Breast epithelium (tissue), 3 donors: Measurements from ENCODE around the gene WSB1.

Experiments
- CTCF ChIP-seq, 3 donors: fragments of 450-650 bp; IDR thresholded peaks; one replicate each; pipeline ENCODE4 v1.5.1; 2016 to 2017; ENCODE audit warnings: antibody characterized with exemption in 3 of 3, mild to moderate bottlenecking in 3 of 3, moderate library complexity in 3 of 3
- POLR2A ChIP-seq: fragments of 450-650 bp; IDR thresholded peaks from one replicate; pipeline ENCODE4 v1.6.1; 2016; ENCODE audit warnings: antibody characterized with exemption, mild to moderate bottlenecking, moderate library complexity

DNA sequence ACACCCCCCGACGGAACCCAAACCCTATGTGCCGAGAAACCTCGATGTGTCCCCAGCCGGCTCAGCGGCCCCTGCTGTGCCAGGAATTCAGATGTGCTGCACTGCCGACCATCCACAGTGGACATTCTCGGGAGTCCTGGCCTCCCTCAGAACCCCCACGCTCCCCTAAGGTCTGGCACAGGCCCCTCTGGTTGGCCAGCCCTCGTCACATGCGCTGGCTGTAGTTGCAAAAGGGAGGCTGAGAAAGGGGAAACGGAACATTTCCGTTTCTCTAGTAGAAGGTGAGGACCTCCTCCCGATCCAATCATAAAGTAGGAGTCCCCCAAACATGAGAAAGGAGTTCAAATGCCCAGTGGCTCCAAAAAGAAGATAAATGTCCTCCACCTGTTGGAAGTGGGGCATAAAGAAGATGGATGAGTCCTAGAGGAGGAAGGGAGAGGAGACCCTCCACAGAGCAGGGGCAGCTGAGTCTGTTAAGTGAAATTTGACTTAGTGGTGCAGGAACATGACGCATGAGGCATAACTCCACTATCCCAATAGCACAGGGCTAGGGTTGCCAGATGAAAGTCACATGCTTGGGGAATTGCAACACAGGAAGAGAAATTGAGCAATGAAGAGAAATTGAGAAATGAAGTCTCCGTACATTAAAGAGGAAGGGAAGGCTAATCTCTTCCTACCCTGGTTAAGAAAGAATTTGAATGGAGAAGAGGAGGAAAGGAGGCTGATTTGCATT is 49.3 kb upstream of the WSB1 start:
- no peak for TF ChIP-seq CTCF (IDR thresholded peaks at IDR 0.05)
- TF ChIP-seq POLR2A, result peak; percentile 27
